H9 (cell line): ENCODE results near the gene PCDH9. TPM values are rescaled to one million over a fixed set of nuclear protein-coding genes. Genes with fewer than 3 reads are reported as not detected.

Experiments used
- DNase-seq: peaks from one replicate; pipeline ENCODE4 v3.0.0-alpha.2; 2017
- H2AFZ ChIP-seq: one replicate; pipeline ENCODE4 v1.6.1; 2013; ENCODE audit warnings: mild to moderate bottlenecking, low read length, control low read depth, moderate library complexity
- H2AK5ac ChIP-seq: 2 replicates; pipeline ENCODE4 v1.6.1; 2013; ENCODE audit warnings: low read length, control low read depth, mixed read lengths; ENCODE audit not compliant: insufficient read length
- H2BK120ac ChIP-seq: one replicate; pipeline ENCODE4 v1.6.1; 2013; ENCODE audit warnings: low read depth, mild to moderate bottlenecking, low read length, control low read depth, inconsistent platforms; ENCODE audit not compliant: poor library complexity, severe bottlenecking
- H2BK12ac ChIP-seq: 2 replicates; pipeline ENCODE4 v1.6.1; 2013; ENCODE audit warnings: low read length, control low read depth, mixed read lengths, low read depth; ENCODE audit not compliant: insufficient read length
- H2BK15ac ChIP-seq: 2 replicates; pipeline ENCODE4 v1.6.1; 2013; ENCODE audit warnings: low read depth, low read length, control low read depth
- H2BK20ac ChIP-seq: one replicate; pipeline ENCODE4 v1.6.1; 2013; ENCODE audit warnings: low read depth, mild to moderate bottlenecking, low read length, control low read depth, inconsistent platforms; ENCODE audit not compliant: poor library complexity, severe bottlenecking
- H2BK5ac ChIP-seq: 2 replicates; pipeline ENCODE4 v1.6.1; 2013; ENCODE audit warnings: low read length, control low read depth, mixed read lengths; ENCODE audit not compliant: insufficient read length
- H3K14ac ChIP-seq: 2 replicates; pipeline ENCODE4 v1.6.1; 2013; ENCODE audit warnings: low read length, control low read depth; ENCODE audit not compliant: insufficient read depth
- H3K18ac ChIP-seq: 2 replicates; pipeline ENCODE4 v1.6.1; 2013; ENCODE audit warnings: low read depth, mild to moderate bottlenecking, mixed read lengths, low read length, control low read depth; ENCODE audit not compliant: insufficient read length
- H3K23ac ChIP-seq: 2 replicates; pipeline ENCODE4 v1.6.1; 2013; ENCODE audit warnings: low read length, control low read depth, mixed read lengths, low read depth; ENCODE audit not compliant: insufficient read length
- H3K23me2 ChIP-seq: 2 replicates; pipeline ENCODE4 v1.6.1; 2013; ENCODE audit warnings: low read depth, mild to moderate bottlenecking, mixed read lengths, low read length, control low read depth; ENCODE audit not compliant: insufficient read length, poor library complexity, severe bottlenecking
- H3K27ac ChIP-seq: 2 replicates; pipeline ENCODE4 v1.5.1; 2013; ENCODE audit warnings: low read length, control low read depth, mixed read lengths, low read depth; ENCODE audit not compliant: insufficient read length
- H3K27me3 ChIP-seq: 2 replicates; pipeline ENCODE4 v1.6.1; 2013; ENCODE audit warnings: low read length, control low read depth, inconsistent platforms; ENCODE audit not compliant: insufficient read depth
- H3K4ac ChIP-seq: 2 replicates; pipeline ENCODE4 v1.6.1; 2013; ENCODE audit warnings: low read depth, mild to moderate bottlenecking, control low read depth, inconsistent platforms, low read length, moderate library complexity
- H3K4me1 ChIP-seq: 2 replicates; pipeline ENCODE4 v1.6.1; 2013; ENCODE audit warnings: low read length, control low read depth, inconsistent platforms; ENCODE audit not compliant: insufficient read depth
- H3K4me2 ChIP-seq: 2 replicates; pipeline ENCODE4 v1.6.1; 2013; ENCODE audit warnings: low read length, control low read depth, mixed read lengths; ENCODE audit not compliant: insufficient read length, insufficient read depth
- H3K56ac ChIP-seq: 2 replicates; pipeline ENCODE4 v1.6.1; 2013; ENCODE audit warnings: low read depth, mild to moderate bottlenecking, mixed read lengths, low read length, control low read depth; ENCODE audit not compliant: insufficient read length
- H3K79me1 ChIP-seq: 2 replicates; pipeline ENCODE4 v1.6.1; 2013; ENCODE audit warnings: low read depth, mild to moderate bottlenecking, moderate library complexity, low read length, control low read depth, inconsistent platforms; ENCODE audit not compliant: insufficient read depth, poor library complexity, severe bottlenecking
- H3K79me2 ChIP-seq: 2 replicates; pipeline ENCODE4 v1.6.1; 2013; ENCODE audit warnings: low read length, control low read depth, inconsistent platforms; ENCODE audit not compliant: insufficient read depth
- H3K9ac ChIP-seq: 2 replicates; pipeline ENCODE4 v1.6.1; 2013; ENCODE audit warnings: low read length, control low read depth, mixed read lengths; ENCODE audit not compliant: insufficient read length; ENCODE audit errors: extremely low read depth
- H3K9me3 ChIP-seq: one replicate; pipeline ENCODE4 v1.6.1; 2013; ENCODE audit warnings: low read depth, low read length, inconsistent platforms; ENCODE audit not compliant: control insufficient read depth
- H3T11ph ChIP-seq: one replicate; pipeline ENCODE4 v1.6.1; 2013; ENCODE audit warnings: mild to moderate bottlenecking, low read length, control low read depth, inconsistent platforms
- H4K20me1 ChIP-seq: one replicate; pipeline ENCODE4 v1.6.1; 2013; ENCODE audit not compliant: control insufficient read depth, insufficient read length, insufficient read depth
- H4K5ac ChIP-seq: 2 replicates; pipeline ENCODE4 v1.6.1; 2013; ENCODE audit warnings: low read depth, mild to moderate bottlenecking, mixed read lengths, low read length, control low read depth; ENCODE audit not compliant: insufficient read length
- H4K8ac ChIP-seq: replicated peaks from 2 replicates; pipeline ENCODE4 v1.6.1; 2013; ENCODE audit warnings: low read length, control low read depth, mixed read lengths, low read depth; ENCODE audit not compliant: insufficient read length
- H4K91ac ChIP-seq: 2 replicates; pipeline ENCODE4 v1.6.1; 2013; ENCODE audit warnings: low read depth, mild to moderate bottlenecking, moderate library complexity, mixed read lengths, low read length, control low read depth; ENCODE audit not compliant: insufficient read length
- H3K27ac Mint-ChIP-seq, 3 experiments: 2 replicates in 2 of 3; 3 replicates in 1 of 3; pipeline ENCODE4 v1.8.0; 2020 to 2021; ENCODE audit warnings: mixed read lengths in 3 of 3, mild to moderate bottlenecking in 1 of 3, moderate library complexity in 1 of 3
- H3K27me3 Mint-ChIP-seq: 2 replicates; pipeline ENCODE4 v1.8.0; 2021; ENCODE audit warnings: low read depth, mild to moderate bottlenecking, moderate library complexity, mixed read lengths
- H3K36me3 Mint-ChIP-seq, 3 experiments: 2 replicates in 2 of 3; 3 replicates in 1 of 3; pipeline ENCODE4 v1.8.0; 2020 to 2021; ENCODE audit warnings: low read depth in 3 of 3, mixed read lengths in 3 of 3; ENCODE audit not compliant: insufficient read depth in 1 of 3
- H3K4me1 Mint-ChIP-seq, 2 experiments: 2 replicates each; pipeline ENCODE4 v1.8.0; 2020; ENCODE audit warnings: mixed read lengths in 2 of 2
- H3K4me3 Mint-ChIP-seq, 2 experiments: 2 replicates in 1 of 2; 3 replicates in 1 of 2; pipeline ENCODE4 v1.8.0; 2020 to 2021; ENCODE audit warnings: mild to moderate bottlenecking in 2 of 2, mixed read lengths in 2 of 2, moderate library complexity in 1 of 2
- H3K9me3 Mint-ChIP-seq, 2 experiments: 2 replicates in 1 of 2; 3 replicates in 1 of 2; pipeline ENCODE4 v1.8.0; 2020; ENCODE audit warnings: mild to moderate bottlenecking in 2 of 2, mixed read lengths in 2 of 2, moderate library complexity in 1 of 2
- WGBS: extraction: QIAGEN DNeasy Blood & Tissue Kit; methylation state at CpG from one replicate; pipeline ENCODE4 v1.1.7; 2013; ENCODE audit warnings: missing lambda C conversion rate, low lambda C conversion rate, mixed read lengths; ENCODE audit not compliant: insufficient read length; ENCODE audit errors: extremely low coverage; 5-methylcytosine and 5-hydroxymethylcytosine counted together
- total RNA-seq: library from RNA; stranded (reverse); gene quantifications from 2 replicates; pipeline ENCODE4 v1.2.1, GENCODE V29; 2021
- TF ChIP-seq, protein P1 (sequence below): fragments of 200-600 bp; sonication (generic); conservative IDR thresholded peaks from 3 replicates; pipeline ENCODE4 v1.8.0; 2021; ENCODE audit warnings: antibody characterized with exemption, mild to moderate bottlenecking

PCDH9 gene
- total RNA-seq, 1 experiment from 2014 or later = 0.11 TPM

- Histone ChIP-seq H2AK5ac (no peak overlapping the region), H3K4me1 (no peaks in the 10 kb centered on the region)
Measured at GRCh38 chr13:67063036-67063435, 167.1 kb downstream of the PCDH9 start.

More at GRCh38 chr13:67063036-67063435, 167.1 kb downstream of the PCDH9 start:
- WGBS = no CpG with 5 or more reads among the region's 3 CpGs
- no peak overlapping the region for H3K23ac ChIP-seq
- TF ChIP-seq, protein P1, sequence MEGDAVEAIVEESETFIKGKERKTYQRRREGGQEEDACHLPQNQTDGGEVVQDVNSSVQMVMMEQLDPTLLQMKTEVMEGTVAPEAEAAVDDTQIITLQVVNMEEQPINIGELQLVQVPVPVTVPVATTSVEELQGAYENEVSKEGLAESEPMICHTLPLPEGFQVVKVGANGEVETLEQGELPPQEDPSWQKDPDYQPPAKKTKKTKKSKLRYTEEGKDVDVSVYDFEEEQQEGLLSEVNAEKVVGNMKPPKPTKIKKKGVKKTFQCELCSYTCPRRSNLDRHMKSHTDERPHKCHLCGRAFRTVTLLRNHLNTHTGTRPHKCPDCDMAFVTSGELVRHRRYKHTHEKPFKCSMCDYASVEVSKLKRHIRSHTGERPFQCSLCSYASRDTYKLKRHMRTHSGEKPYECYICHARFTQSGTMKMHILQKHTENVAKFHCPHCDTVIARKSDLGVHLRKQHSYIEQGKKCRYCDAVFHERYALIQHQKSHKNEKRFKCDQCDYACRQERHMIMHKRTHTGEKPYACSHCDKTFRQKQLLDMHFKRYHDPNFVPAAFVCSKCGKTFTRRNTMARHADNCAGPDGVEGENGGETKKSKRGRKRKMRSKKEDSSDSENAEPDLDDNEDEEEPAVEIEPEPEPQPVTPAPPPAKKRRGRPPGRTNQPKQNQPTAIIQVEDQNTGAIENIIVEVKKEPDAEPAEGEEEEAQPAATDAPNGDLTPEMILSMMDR = no peak
- DNase-seq = no peak
- no peak overlapping the region for H3K4me3 Mint-ChIP-seq
- no peaks in the 10 kb centered on the region for H3K9me3 ChIP-seq
- H3K56ac ChIP-seq = no peak overlapping the region
- H3K27me3 ChIP-seq = no peaks in the 10 kb centered on the region
- no peaks in the 10 kb centered on the region for H3K79me2 ChIP-seq
- H2AFZ ChIP-seq = no peak overlapping the region
- H2BK20ac ChIP-seq = no peak overlapping the region
- H3K4ac ChIP-seq = no peak overlapping the region
- no peak overlapping the region for H3K27ac ChIP-seq
- no peak overlapping the region for H2BK12ac ChIP-seq
- H3T11ph ChIP-seq = no peak overlapping the region
- H3K79me1 ChIP-seq = no peaks in the 10 kb centered on the region
- no peaks in the 10 kb centered on the region for H3K9me3 Mint-ChIP-seq
- H3K18ac ChIP-seq = no peak overlapping the region
- H3K23me2 ChIP-seq = no peaks in the 10 kb centered on the region
- no peak overlapping the region for H4K91ac ChIP-seq
- no peaks in the 10 kb centered on the region for H3K36me3 Mint-ChIP-seq
- no peaks in the 10 kb centered on the region for H4K20me1 ChIP-seq
- no peak overlapping the region for H2BK15ac ChIP-seq
- H4K8ac ChIP-seq = no peak overlapping the region
- H3K4me1 Mint-ChIP-seq = peaks cover 2 to 16% of the 10 kb centered on the region in 2 experiments; a peak in 2 of 4 replicates
- no peak overlapping the region for H3K14ac ChIP-seq
- H2BK5ac ChIP-seq = no peak overlapping the region
- H3K27ac Mint-ChIP-seq = no peak overlapping the region
- H3K9ac ChIP-seq = no peak overlapping the region
- H4K5ac ChIP-seq = no peak overlapping the region
- no peaks in the 10 kb centered on the region for H3K27me3 Mint-ChIP-seq
- H3K4me2 ChIP-seq = no peak overlapping the region
- H2BK120ac ChIP-seq = no peak overlapping the region
